ENCODE data around the gene RIMBP3C.

GRCh38 chr22:21590809-21591641, 39.8 kb upstream of the RIMBP3C start:
- no peak for TF ChIP-seq POLR2AphosphoS5 (IDR thresholded peaks at IDR 0.05)
- TF ChIP-seq CTCF (IDR thresholded peaks at IDR 0.05), result no peak

All from prostate gland (tissue), 2 donors.